ENCODE results near the gene PIGH. TPM values are rescaled to one million over a fixed set of nuclear protein-coding genes. Genes with fewer than 3 reads are reported as not detected.
"Not testable (repeated sequence)": the region's sequence is repeated elsewhere in the genome, so short reads cannot be mapped to it uniquely, and the experiment has no call there.

The PIGH gene
- total RNA-seq, 1 donor from 2014 or later: 11.3 TPM

DNA sequence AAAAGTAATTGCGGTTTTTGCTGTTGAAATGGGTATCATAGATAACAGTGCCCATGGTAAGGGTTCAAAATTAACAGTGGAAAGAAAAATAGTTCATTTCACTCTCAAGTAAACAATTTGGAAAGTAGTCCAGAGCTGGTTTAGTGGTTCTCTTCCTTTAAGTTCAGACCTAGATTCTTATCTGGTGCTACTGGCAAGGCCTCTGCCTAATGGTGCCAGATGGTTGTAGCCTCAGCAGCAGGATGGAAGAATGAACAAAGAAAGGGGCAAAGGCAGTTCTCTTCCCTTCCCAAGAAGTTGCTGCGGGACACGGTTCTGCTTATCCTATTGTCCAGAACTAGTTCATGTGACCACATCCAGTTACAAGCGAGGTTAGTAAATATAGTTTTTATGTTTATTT lies 30.1 kb upstream of the PIGH start:
- H3K4me2 ChIP-seq (ENCODE audit: low read length): no peak overlapping the region
- no peak overlapping the region for H3K4me3 ChIP-seq (ENCODE audit: insufficient read depth, low read depth, low read length)
- Mint-ChIP-seq H3K9me3 (ENCODE audit: unreplicated experiment) (no peaks in the 10 kb centered on the region), H3K36me3 (ENCODE audit: low read depth, unreplicated experiment) (peaks cover 3% of the 10 kb centered on the region), H3K27me3 (ENCODE audit: low read depth, unreplicated experiment) (no peaks in the 10 kb centered on the region), H3K27ac (ENCODE audit: unreplicated experiment) (no peak overlapping the region), H3K4me1 (ENCODE audit: low read depth, unreplicated experiment) (no peaks in the 10 kb centered on the region), H3K4me3 (ENCODE audit: unreplicated experiment) (no peak overlapping the region)
- TF ChIP-seq, protein P1, sequence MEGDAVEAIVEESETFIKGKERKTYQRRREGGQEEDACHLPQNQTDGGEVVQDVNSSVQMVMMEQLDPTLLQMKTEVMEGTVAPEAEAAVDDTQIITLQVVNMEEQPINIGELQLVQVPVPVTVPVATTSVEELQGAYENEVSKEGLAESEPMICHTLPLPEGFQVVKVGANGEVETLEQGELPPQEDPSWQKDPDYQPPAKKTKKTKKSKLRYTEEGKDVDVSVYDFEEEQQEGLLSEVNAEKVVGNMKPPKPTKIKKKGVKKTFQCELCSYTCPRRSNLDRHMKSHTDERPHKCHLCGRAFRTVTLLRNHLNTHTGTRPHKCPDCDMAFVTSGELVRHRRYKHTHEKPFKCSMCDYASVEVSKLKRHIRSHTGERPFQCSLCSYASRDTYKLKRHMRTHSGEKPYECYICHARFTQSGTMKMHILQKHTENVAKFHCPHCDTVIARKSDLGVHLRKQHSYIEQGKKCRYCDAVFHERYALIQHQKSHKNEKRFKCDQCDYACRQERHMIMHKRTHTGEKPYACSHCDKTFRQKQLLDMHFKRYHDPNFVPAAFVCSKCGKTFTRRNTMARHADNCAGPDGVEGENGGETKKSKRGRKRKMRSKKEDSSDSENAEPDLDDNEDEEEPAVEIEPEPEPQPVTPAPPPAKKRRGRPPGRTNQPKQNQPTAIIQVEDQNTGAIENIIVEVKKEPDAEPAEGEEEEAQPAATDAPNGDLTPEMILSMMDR (IDR thresholded peaks at IDR 0.05; ENCODE audit: insufficient read depth, low read depth, low read length): no peak
- no peak for TF ChIP-seq EZH2 (IDR thresholded peaks at IDR 0.05; ENCODE audit: insufficient read depth, low read length)
- no peak for FAIRE-seq
- H3K9me3 ChIP-seq (ENCODE audit: insufficient read depth, low read depth, low read length): no peaks in the 10 kb centered on the region
- H3K27ac ChIP-seq (ENCODE audit: low read depth, low read length): no peak overlapping the region
- no peaks in the 10 kb centered on the region for H3K36me3 ChIP-seq (ENCODE audit: insufficient read depth, low read length)
- no peak overlapping the region for H2AFZ ChIP-seq (ENCODE audit: low read depth, low read length)
- no peak for DNase-seq (ENCODE audit: low read depth)
- no peaks in the 10 kb centered on the region for H4K20me1 ChIP-seq (ENCODE audit: insufficient read depth, low read length)
- H3K4me1 ChIP-seq (ENCODE audit: insufficient read depth, low read length): no peaks in the 10 kb centered on the region
- H3K9ac ChIP-seq (ENCODE audit: low read length): no peak overlapping the region
- no peaks in the 10 kb centered on the region for H3K79me2 ChIP-seq (ENCODE audit: insufficient read depth, low read length)
- H3K27me3 ChIP-seq (ENCODE audit: insufficient read depth, low read length): no peaks in the 10 kb centered on the region

DNA sequence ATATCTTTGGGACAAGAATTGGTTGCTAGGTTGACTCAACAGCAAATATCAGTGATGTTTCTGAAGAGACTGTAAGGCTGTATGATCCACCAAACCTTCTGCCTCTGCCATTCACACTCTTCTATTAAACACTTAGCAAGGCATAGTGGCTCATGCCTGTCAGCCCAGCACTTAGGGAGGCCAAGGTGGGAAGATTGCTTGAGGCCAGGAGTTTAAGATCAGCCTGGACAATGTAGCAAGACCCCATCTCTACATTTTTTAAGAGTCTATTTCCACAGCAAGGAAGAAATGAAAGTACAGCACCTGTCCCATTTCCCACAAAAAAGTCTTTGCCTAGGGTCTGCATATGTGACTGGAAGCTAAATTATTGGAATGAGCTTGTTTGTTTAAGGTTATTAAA lies 27.5 kb upstream of the PIGH start:
- FAIRE-seq (no peak), DNase-seq (ENCODE audit: low read depth) (no peak)
- no peak overlapping the region for H3K4me3 Mint-ChIP-seq (ENCODE audit: unreplicated experiment)
- Histone ChIP-seq H3K27ac (ENCODE audit: low read depth, low read length) (no peak overlapping the region), H3K36me3 (ENCODE audit: insufficient read depth, low read length) (no peaks in the 10 kb centered on the region), H4K20me1 (ENCODE audit: insufficient read depth, low read length) (no peaks in the 10 kb centered on the region), H3K4me2 (ENCODE audit: low read length) (no peak overlapping the region), H2AFZ (ENCODE audit: low read depth, low read length) (no peak overlapping the region), H3K4me3 (ENCODE audit: insufficient read depth, low read depth, low read length) (no peak overlapping the region), H3K9ac (ENCODE audit: low read length) (no peak overlapping the region), H3K27me3 (ENCODE audit: insufficient read depth, low read length) (no peaks in the 10 kb centered on the region), H3K4me1 (ENCODE audit: insufficient read depth, low read length) (peaks cover 8% of the 10 kb centered on the region), H3K9me3 (ENCODE audit: insufficient read depth, low read depth, low read length) (no peaks in the 10 kb centered on the region), H3K79me2 (ENCODE audit: insufficient read depth, low read length) (no peaks in the 10 kb centered on the region)
- TF ChIP-seq EZH2 (IDR thresholded peaks at IDR 0.05; ENCODE audit: insufficient read depth, low read length): no peak
- TF ChIP-seq, protein P1 (IDR thresholded peaks at IDR 0.05; ENCODE audit: insufficient read depth, low read depth, low read length): no peak
- H3K9me3 Mint-ChIP-seq (ENCODE audit: unreplicated experiment): no peaks in the 10 kb centered on the region
- H3K4me1 Mint-ChIP-seq (ENCODE audit: low read depth, unreplicated experiment): peaks cover 6% of the 10 kb centered on the region
- H3K27ac Mint-ChIP-seq (ENCODE audit: unreplicated experiment): no peak overlapping the region
- H3K36me3 Mint-ChIP-seq (ENCODE audit: low read depth, unreplicated experiment): peaks cover 3% of the 10 kb centered on the region
- no peaks in the 10 kb centered on the region for H3K27me3 Mint-ChIP-seq (ENCODE audit: low read depth, unreplicated experiment)

DNA sequence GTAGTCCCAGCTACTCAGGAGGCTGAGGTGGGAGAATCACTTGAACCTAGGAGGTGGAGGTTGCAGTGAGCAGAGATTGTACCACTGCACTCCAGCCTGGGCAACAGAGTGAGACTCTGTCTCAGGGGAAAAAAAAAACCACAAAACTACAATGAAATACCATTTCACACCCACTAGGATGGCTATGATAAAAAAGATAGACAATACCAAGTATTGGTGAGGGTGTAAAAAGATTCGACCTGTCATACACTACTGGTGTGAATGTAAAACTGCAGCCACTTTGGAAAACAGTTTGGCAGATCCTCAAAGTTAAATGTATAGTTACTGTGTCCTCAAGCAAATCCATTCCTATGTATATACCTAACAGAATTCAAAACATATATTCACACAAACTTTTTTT lies 26.1 kb upstream of the PIGH start:
- not testable (repeated sequence) for H3K4me2 ChIP-seq (ENCODE audit: low read length); H3K27ac ChIP-seq (ENCODE audit: low read depth, low read length); H3K4me3 ChIP-seq (ENCODE audit: insufficient read depth, low read depth, low read length); H2AFZ ChIP-seq (ENCODE audit: low read depth, low read length); H3K9me3 ChIP-seq (ENCODE audit: insufficient read depth, low read depth, low read length); H3K9ac ChIP-seq (ENCODE audit: low read length); H3K36me3 Mint-ChIP-seq (ENCODE audit: low read depth, unreplicated experiment); H4K20me1 ChIP-seq (ENCODE audit: insufficient read depth, low read length); FAIRE-seq; H3K9me3 Mint-ChIP-seq (ENCODE audit: unreplicated experiment); DNase-seq (ENCODE audit: low read depth); H3K4me3 Mint-ChIP-seq (ENCODE audit: unreplicated experiment); H3K36me3 ChIP-seq (ENCODE audit: insufficient read depth, low read length); H3K27ac Mint-ChIP-seq (ENCODE audit: unreplicated experiment); H3K27me3 Mint-ChIP-seq (ENCODE audit: low read depth, unreplicated experiment); H3K79me2 ChIP-seq (ENCODE audit: insufficient read depth, low read length); H3K27me3 ChIP-seq (ENCODE audit: insufficient read depth, low read length)
- H3K4me1 Mint-ChIP-seq (ENCODE audit: low read depth, unreplicated experiment): peaks cover 11% of the 10 kb centered on the region
- H3K4me1 ChIP-seq (ENCODE audit: insufficient read depth, low read length): peaks cover 10% of the 10 kb centered on the region
